HG03045 (cell line): ENCODE data around the gene SELENON.

ENCODE experiments used
- ATAC-seq: cut with Tn5 transposase; IDR thresholded peaks from one replicate; pipeline ENCODE4 v1.9.1; 2021; ENCODE audit warnings: mild to moderate bottlenecking, moderate library complexity; ENCODE audit not compliant: unreplicated experiment

SELENON gene

GRCh38 chr1:25770541-25771220 lies 29.3 kb upstream of the SELENON start:
- ATAC-seq: no peak

- ATAC-seq: no peak
These were observed 28.5 kb upstream of the SELENON start for GRCh38 chr1:25771221-25772114.

- no peak for ATAC-seq
These were observed 27.8 kb upstream of the SELENON start for GRCh38 chr1:25772164-25772563.

GRCh38 chr1:25772692-25773245 lies 27.2 kb upstream of the SELENON start:
- ATAC-seq: no peak

GRCh38 chr1:25773441-25774125 lies 26.4 kb upstream of the SELENON start:
- no peak for ATAC-seq

GRCh38 chr1:25774206-25774803 lies 25.7 kb upstream of the SELENON start:
- ATAC-seq: no peak

- no peak for ATAC-seq
These were observed 24.8 kb upstream of the SELENON start for GRCh38 chr1:25774921-25775771.

GRCh38 chr1:25779388-25779787 lies 20.6 kb upstream of the SELENON start:
- ATAC-seq: no peak

GRCh38 chr1:25779894-25780293 lies 20.1 kb upstream of the SELENON start:
- ATAC-seq: no peak

- no peak for ATAC-seq
These were observed 19.5 kb upstream of the SELENON start for GRCh38 chr1:25780318-25781129.

GRCh38 chr1:25781130-25781433 lies 18.9 kb upstream of the SELENON start:
- ATAC-seq: no peak

GRCh38 chr1:25782608-25783201 lies 17.3 kb upstream of the SELENON start:
- no peak for ATAC-seq

GRCh38 chr1:25784575-25785051 lies 15.4 kb upstream of the SELENON start:
- ATAC-seq: no peak

- no peak for ATAC-seq
These were observed 14.5 kb upstream of the SELENON start for GRCh38 chr1:25785333-25786067.

- ATAC-seq: no peak
These were observed 12.9 kb upstream of the SELENON start for GRCh38 chr1:25786887-25787759.

GRCh38 chr1:25787760-25788166 lies 12.2 kb upstream of the SELENON start:
- no peak for ATAC-seq

- ATAC-seq: no peak
These were observed 9.5 kb upstream of the SELENON start for GRCh38 chr1:25790472-25790871.
